ENCODE measurements around the gene TTC39B. TPM values are rescaled to one million over a fixed set of nuclear protein-coding genes. Genes with fewer than 3 reads are reported as not detected.

Gene TTC39B
- polyA plus RNA-seq, 1 experiment = 11.4 TPM

GRCh38 chr9:15136646-15137045, 170.4 kb downstream of the TTC39B start:
- DNase-seq (ENCODE audit: low read depth, low spot score) = no peak
- peaks cover 1% of the 10 kb centered on the region for H3K27me3 ChIP-seq (ENCODE audit: control insufficient read depth, insufficient read depth, low read length)
- no peak for TF ChIP-seq CTCF (IDR thresholded peaks at IDR 0.05; ENCODE audit: low read depth, low read length)
- no peak overlapping the region for H3K4me3 ChIP-seq (ENCODE audit: low read depth, low read length)
- no peak overlapping the region for H3K27ac ChIP-seq (ENCODE audit: low read depth, low read length)
- no peaks in the 10 kb centered on the region for H3K9me3 ChIP-seq (ENCODE audit: control insufficient read depth, insufficient read depth, low read length)
- POLR2A ChIA-PET = no interaction called here
- CTCF ChIA-PET = interaction anchor here (8.0 kb wide), 1 partner anchor 32 kb away, joined by 113 read pairs; no protein-coding TSS in a partner anchor

- H3K9me3 ChIP-seq (ENCODE audit: control insufficient read depth, insufficient read depth, low read length) = no peaks in the 10 kb centered on the region
- peak; percentile 90 for TF ChIP-seq CTCF (IDR thresholded peaks at IDR 0.05; ENCODE audit: low read depth, low read length)
- DNase-seq (ENCODE audit: low read depth, low spot score) = peak; percentile 47
- H3K4me3 ChIP-seq (ENCODE audit: low read depth, low read length) = peak overlapping the region; percentile 43; the same call in 1 of the 2 replicates
- CTCF ChIA-PET = interaction anchor here (0.6 to 8.0 kb wide), 28 partner anchors 8 to 601 kb away, joined by 3 to 113 read pairs (median 5); no protein-coding TSS in a partner anchor
- POLR2A ChIA-PET = interaction anchor here (0.5 kb wide), 1 partner anchor 369 kb away, joined by 8 read pairs; no protein-coding TSS in a partner anchor
- H3K27me3 ChIP-seq (ENCODE audit: control insufficient read depth, insufficient read depth, low read length) = no peaks in the 10 kb centered on the region
- no peak overlapping the region for H3K27ac ChIP-seq (ENCODE audit: low read depth, low read length)
Measured at GRCh38 chr9:15135164-15135792, 171.7 kb downstream of the TTC39B start.

- H3K27me3 ChIP-seq (ENCODE audit: control insufficient read depth, insufficient read depth, low read length) = no peaks in the 10 kb centered on the region
- no peaks in the 10 kb centered on the region for H3K9me3 ChIP-seq (ENCODE audit: control insufficient read depth, insufficient read depth, low read length)
- no peak for DNase-seq (ENCODE audit: low read depth, low spot score)
- ChIA-PET POLR2A (no interaction called here), CTCF (interaction anchor here (8.0 kb wide), 1 partner anchor 29 kb away, joined by 113 read pairs; no protein-coding TSS in a partner anchor)
- no peak overlapping the region for H3K27ac ChIP-seq (ENCODE audit: low read depth, low read length)
- no peak for TF ChIP-seq CTCF (IDR thresholded peaks at IDR 0.05; ENCODE audit: low read depth, low read length)
- H3K4me3 ChIP-seq (ENCODE audit: low read depth, low read length) = no peak overlapping the region
Measured at GRCh38 chr9:15133488-15133887, 173.5 kb downstream of the TTC39B start.

GRCh38 chr9:15132091-15132490, 174.9 kb downstream of the TTC39B start:
- DNase-seq (ENCODE audit: low read depth, low spot score) = no peak
- H3K4me3 ChIP-seq (ENCODE audit: low read depth, low read length) = no peak overlapping the region
- POLR2A ChIA-PET = no interaction called here
- CTCF ChIA-PET = interaction anchor here (1.1 to 8.0 kb wide), 2 partner anchors 9 to 28 kb away, joined by 3 to 113 read pairs; no protein-coding TSS in a partner anchor
- H3K27ac ChIP-seq (ENCODE audit: low read depth, low read length) = no peak overlapping the region
- H3K27me3 ChIP-seq (ENCODE audit: control insufficient read depth, insufficient read depth, low read length) = peaks cover 2% of the 10 kb centered on the region
- H3K9me3 ChIP-seq (ENCODE audit: control insufficient read depth, insufficient read depth, low read length) = no peaks in the 10 kb centered on the region
- no peak for TF ChIP-seq CTCF (IDR thresholded peaks at IDR 0.05; ENCODE audit: low read depth, low read length)

GRCh38 chr9:15131094-15131493, 175.9 kb downstream of the TTC39B start:
- no peaks in the 10 kb centered on the region for H3K9me3 ChIP-seq (ENCODE audit: control insufficient read depth, insufficient read depth, low read length)
- no peak for DNase-seq (ENCODE audit: low read depth, low spot score)
- no peak overlapping the region for H3K4me3 ChIP-seq (ENCODE audit: low read depth, low read length)
- H3K27ac ChIP-seq (ENCODE audit: low read depth, low read length) = no peak overlapping the region
- peaks cover 2% of the 10 kb centered on the region for H3K27me3 ChIP-seq (ENCODE audit: control insufficient read depth, insufficient read depth, low read length)
- no peak for TF ChIP-seq CTCF (IDR thresholded peaks at IDR 0.05; ENCODE audit: low read depth, low read length)
- ChIA-PET POLR2A (no interaction called here), CTCF (interaction anchor here (0.9 to 8.0 kb wide), 2 partner anchors 11 to 27 kb away, joined by 3 to 113 read pairs; no protein-coding TSS in a partner anchor)
